ENCODE data around the gene ST8SIA1. TPM values are rescaled to one million over a fixed set of nuclear protein-coding genes. Genes with fewer than 3 reads are reported as not detected.

ST8SIA1 gene
- total and polyA plus RNA-seq, 9 donors: 0.69 to 18.1 (median 4.1) TPM

DNA sequence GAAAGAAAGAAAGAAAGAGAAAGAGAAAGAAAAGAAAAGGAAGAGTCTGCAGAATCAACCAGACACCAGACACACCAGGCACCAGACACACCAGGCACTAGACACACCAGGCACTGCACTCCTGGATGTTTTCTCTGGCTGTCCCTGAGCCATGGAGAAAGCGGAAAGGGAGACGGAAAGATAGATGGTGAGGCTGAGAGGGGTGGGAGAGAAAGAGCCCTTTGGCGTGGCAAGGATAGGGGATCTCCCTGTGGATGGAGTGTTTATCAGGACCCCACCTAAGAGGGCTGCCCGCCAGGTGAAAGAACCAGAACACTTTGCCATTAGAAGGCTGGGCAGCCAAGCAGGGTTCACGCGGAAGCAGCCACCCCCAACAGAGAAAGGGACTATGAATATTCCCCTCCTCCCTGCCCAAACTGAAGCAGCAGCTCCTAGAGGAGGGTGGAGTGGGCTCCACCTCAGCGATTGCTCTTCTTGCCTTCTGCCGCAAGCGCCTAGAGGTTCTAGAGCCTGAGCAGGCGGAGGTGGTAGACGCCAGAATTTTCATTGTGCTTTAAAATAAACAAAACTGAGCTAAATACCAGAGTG lies 13.4 kb downstream of the ST8SIA1 start:
- WGBS, 3 donors: 91 to 93% (median 91%) methylated on average over 11 of the region's 11 CpGs

DNA sequence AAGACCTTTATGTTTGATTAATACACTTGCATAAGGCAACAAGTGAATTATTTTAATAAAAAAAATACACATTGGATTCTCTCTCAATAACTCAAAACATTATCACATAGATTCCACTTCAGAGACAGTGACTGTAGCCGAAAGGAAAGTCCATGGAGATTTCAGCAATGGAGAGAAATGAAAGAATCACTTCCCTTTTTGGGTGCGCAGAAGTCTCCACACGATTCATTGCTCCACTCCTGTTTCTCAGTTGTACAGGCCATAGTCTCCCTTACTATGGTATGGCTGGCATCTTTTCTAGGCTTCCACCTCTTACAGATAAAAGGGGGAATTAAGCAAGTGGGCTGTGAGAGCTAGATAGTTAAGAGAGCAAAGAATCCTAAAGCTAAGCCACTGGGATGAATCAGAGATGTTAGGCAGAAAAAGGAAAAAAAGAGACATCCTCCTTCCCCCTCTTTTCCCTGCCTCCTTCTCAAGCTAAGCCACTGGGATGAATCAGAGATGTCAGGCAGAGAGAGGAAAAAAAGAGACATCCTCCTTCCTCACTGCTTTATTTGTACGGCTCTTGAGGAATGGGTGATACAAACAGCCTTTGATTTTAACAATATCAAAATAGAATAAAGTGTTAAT lies 16.3 kb downstream of the ST8SIA1 start:
- intact Hi-C loops (cut with DNase I): no loop called here
- DNase-seq: no peak
- no peaks in the 10 kb centered on the region for H3K4me1 ChIP-seq (ENCODE audit: insufficient read depth)
- no peak for TF ChIP-seq EP300 (IDR thresholded peaks at IDR 0.05)
- TF ChIP-seq POLR2A (IDR thresholded peaks at IDR 0.05): no peak
- TF ChIP-seq, protein P1, sequence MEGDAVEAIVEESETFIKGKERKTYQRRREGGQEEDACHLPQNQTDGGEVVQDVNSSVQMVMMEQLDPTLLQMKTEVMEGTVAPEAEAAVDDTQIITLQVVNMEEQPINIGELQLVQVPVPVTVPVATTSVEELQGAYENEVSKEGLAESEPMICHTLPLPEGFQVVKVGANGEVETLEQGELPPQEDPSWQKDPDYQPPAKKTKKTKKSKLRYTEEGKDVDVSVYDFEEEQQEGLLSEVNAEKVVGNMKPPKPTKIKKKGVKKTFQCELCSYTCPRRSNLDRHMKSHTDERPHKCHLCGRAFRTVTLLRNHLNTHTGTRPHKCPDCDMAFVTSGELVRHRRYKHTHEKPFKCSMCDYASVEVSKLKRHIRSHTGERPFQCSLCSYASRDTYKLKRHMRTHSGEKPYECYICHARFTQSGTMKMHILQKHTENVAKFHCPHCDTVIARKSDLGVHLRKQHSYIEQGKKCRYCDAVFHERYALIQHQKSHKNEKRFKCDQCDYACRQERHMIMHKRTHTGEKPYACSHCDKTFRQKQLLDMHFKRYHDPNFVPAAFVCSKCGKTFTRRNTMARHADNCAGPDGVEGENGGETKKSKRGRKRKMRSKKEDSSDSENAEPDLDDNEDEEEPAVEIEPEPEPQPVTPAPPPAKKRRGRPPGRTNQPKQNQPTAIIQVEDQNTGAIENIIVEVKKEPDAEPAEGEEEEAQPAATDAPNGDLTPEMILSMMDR (IDR thresholded peaks at IDR 0.05): no peak
- no peaks in the 10 kb centered on the region for H3K9me3 ChIP-seq
- no peak overlapping the region for H3K4me3 ChIP-seq
- H3K27me3 ChIP-seq: no peaks in the 10 kb centered on the region
- 83 to 87% (median 84%) methylated on average over 4 of the region's 4 CpGs for WGBS, 3 donors
- no peak overlapping the region for H3K27ac ChIP-seq
- H3K36me3 ChIP-seq: no peaks in the 10 kb centered on the region

More for the DNA sequence above, 13.4 kb downstream of the ST8SIA1 start:
- no peaks in the 10 kb centered on the region for H3K4me1 ChIP-seq (ENCODE audit: insufficient read depth)
- H3K27ac ChIP-seq: no peak overlapping the region
- intact Hi-C loops (cut with DNase I): no loop called here
- no peak for DNase-seq
- TF ChIP-seq, protein P1 (IDR thresholded peaks at IDR 0.05): no peak
- TF ChIP-seq POLR2A (IDR thresholded peaks at IDR 0.05): no peak
- TF ChIP-seq EP300 (IDR thresholded peaks at IDR 0.05): no peak
- no peaks in the 10 kb centered on the region for H3K36me3 ChIP-seq
- no peak overlapping the region for H3K4me3 ChIP-seq
- no peaks in the 10 kb centered on the region for H3K9me3 ChIP-seq
- no peaks in the 10 kb centered on the region for H3K27me3 ChIP-seq

DNA sequence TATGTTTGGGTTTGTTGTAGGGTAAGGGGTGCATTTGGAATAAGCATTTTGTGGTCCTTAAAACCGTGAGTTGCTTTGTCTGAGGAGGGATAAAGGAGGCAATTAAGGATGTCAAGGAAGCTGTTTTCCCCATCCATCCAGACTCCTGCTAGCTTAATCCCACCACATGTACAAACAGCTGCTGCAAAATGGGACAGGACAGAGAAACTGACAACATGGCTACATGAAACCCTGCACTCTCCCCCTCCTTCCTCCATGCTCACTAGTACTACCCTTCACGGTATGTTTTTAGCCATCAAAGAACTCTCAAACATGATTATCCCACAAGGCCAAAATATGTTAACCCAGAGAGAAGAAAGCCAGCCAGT lies 20.6 kb downstream of the ST8SIA1 start:
- no peaks in the 10 kb centered on the region for H3K27me3 ChIP-seq
- intact Hi-C loops (cut with DNase I): loop anchor here in 1 of 4 donors (2.0 kb wide), 1 partner anchor 39 kb away; no protein-coding TSS in a partner anchor
- WGBS, 3 donors: 85 to 91% (median 89%) methylated on average over 2 of the region's 2 CpGs
- no peaks in the 10 kb centered on the region for H3K4me1 ChIP-seq (ENCODE audit: insufficient read depth)
- no peaks in the 10 kb centered on the region for H3K9me3 ChIP-seq
- H3K27ac ChIP-seq: no peak overlapping the region
- no peak for TF ChIP-seq EP300 (IDR thresholded peaks at IDR 0.05)
- no peak for TF ChIP-seq POLR2A (IDR thresholded peaks at IDR 0.05)
- TF ChIP-seq, protein P1 (IDR thresholded peaks at IDR 0.05): no peak
- DNase-seq: no peak
- H3K36me3 ChIP-seq: no peaks in the 10 kb centered on the region
- H3K4me3 ChIP-seq: no peak overlapping the region

DNA sequence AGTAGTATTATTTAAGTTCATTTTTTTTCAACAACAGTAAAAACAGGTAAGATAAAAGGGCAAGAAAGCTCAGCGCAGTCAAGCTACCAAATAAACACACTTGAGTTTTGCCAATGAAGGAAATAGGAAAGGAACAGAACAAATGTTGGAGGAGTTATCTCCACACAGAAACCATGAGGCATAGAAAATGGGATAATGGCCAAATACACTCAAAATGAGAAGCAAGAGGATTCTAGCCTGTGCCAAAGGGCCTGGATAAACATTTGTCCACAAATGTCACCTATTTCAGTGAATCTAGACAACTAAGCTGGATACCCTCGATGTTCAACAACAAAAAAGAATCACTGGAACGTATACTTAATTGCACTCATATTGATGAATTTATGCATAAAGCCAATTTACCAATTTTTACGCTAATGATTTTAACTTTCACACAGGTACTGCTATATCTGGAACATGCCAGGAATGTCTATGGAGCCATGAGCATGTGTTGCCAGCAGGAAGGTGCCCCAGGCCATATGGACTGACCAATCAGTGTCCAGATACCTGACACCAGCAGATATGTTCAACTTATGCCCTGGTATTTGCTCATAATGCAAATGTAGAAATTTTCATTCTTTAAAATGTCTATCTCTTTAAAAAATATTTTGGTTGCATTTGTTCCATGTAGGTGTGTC lies 21.1 kb downstream of the ST8SIA1 start:
- Histone ChIP-seq H3K9me3 (no peaks in the 10 kb centered on the region), H3K4me1 (ENCODE audit: insufficient read depth) (no peaks in the 10 kb centered on the region), H3K27me3 (no peaks in the 10 kb centered on the region), H3K36me3 (no peaks in the 10 kb centered on the region), H3K4me3 (no peak overlapping the region), H3K27ac (no peak overlapping the region)
- DNase-seq: no peak
- WGBS, 3 donors: 88 to 92% (median 91%) methylated on average over 4 of the region's 4 CpGs
- TF ChIP-seq POLR2A (IDR thresholded peaks at IDR 0.05): no peak
- TF ChIP-seq, protein P1 (IDR thresholded peaks at IDR 0.05): no peak
- no peak for TF ChIP-seq EP300 (IDR thresholded peaks at IDR 0.05)
- intact Hi-C loops (cut with DNase I): no loop called here

Data from ovary (tissue), 9 donors.